ENCODE results near the gene SLC6A19.

- no peak for TF ChIP-seq GATA3 (IDR thresholded peaks at IDR 0.05; ENCODE audit: low read depth, low read length)
- TF ChIP-seq GATA2 (IDR thresholded peaks at IDR 0.05; ENCODE audit: low read depth, low read length) = peak; percentile 62
These were observed 15.6 kb upstream of the SLC6A19 start for GRCh38 chr5:1185629-1186350.
